IMR-90 (cell line): ENCODE measurements around the gene NUP50. TPM values are rescaled to one million over a fixed set of nuclear protein-coding genes. Genes with fewer than 3 reads are reported as not detected.

ENCODE experiments used
- ATAC-seq: fragments of 200-7000 bp; cut with Tn5 transposase; 2 replicates; pipeline ENCODE4 v1.9.1; 2020; ENCODE audit warnings: low read depth, mild to moderate bottlenecking, moderate library complexity
- BruUV-seq: library from RNA; stranded (reverse); fragments of 400-500 nt; replicated peaks from 2 replicates; lab custom pipeline; 2021; lab: Mats Ljungman, UMichigan
- CTCF ChIA-PET: fragments of 300-600 bp; formaldehyde crosslinking; extraction: SDS; loops from one replicate; lab custom pipeline; 2021; ENCODE audit warnings: antibody characterized with exemption; lab: Yijun Ruan, JAX
- POLR2A ChIA-PET: fragments of 300-600 bp; sonication (Branson Sonifier 250); formaldehyde crosslinking; loops from one replicate; lab custom pipeline; 2022; ENCODE audit warnings: antibody characterized with exemption; ENCODE audit not compliant: unreplicated experiment; lab: Charles Lee
- DNase-seq: peaks from one replicate; pipeline ENCODE4 v3.0.0; 2013
- H2AFZ ChIP-seq: replicated peaks from 2 replicates; pipeline ENCODE3; 2013; ENCODE audit warnings: low read length, mild to moderate bottlenecking; ENCODE audit not compliant: poor library complexity
- H2AK5ac ChIP-seq: 2 replicates; pipeline ENCODE4 v1.6.1; 2013; ENCODE audit warnings: low read depth, low read length, inconsistent platforms
- H2AK9ac ChIP-seq: replicated peaks from 2 replicates; pipeline ENCODE3; 2013; ENCODE audit warnings: mild to moderate bottlenecking, low read depth, low read length, moderate library complexity; ENCODE audit not compliant: poor library complexity
- H2BK120ac ChIP-seq: 2 replicates; pipeline ENCODE4 v1.6.1; 2013; ENCODE audit warnings: low read depth, low read length, inconsistent platforms
- H2BK15ac ChIP-seq: 3 replicates; pipeline ENCODE4 v1.6.1; 2013; ENCODE audit warnings: low read depth, low read length, inconsistent platforms
- H2BK20ac ChIP-seq: 2 replicates; pipeline ENCODE4 v1.6.1; 2013; ENCODE audit warnings: low read depth, mild to moderate bottlenecking, inconsistent platforms, low read length, moderate library complexity
- H2BK5ac ChIP-seq: 2 replicates; pipeline ENCODE4 v1.6.1; 2013; ENCODE audit warnings: mild to moderate bottlenecking, low read depth, low read length, inconsistent platforms; ENCODE audit not compliant: poor library complexity, severe bottlenecking
- H3K14ac ChIP-seq: replicated peaks from 2 replicates; pipeline ENCODE4 v1.6.1; 2013; ENCODE audit warnings: low read depth, low read length, inconsistent platforms
- H3K18ac ChIP-seq: 2 replicates; pipeline ENCODE4 v1.6.1; 2013; ENCODE audit warnings: low read depth, low read length, control low read depth
- H3K23ac ChIP-seq: 2 replicates; pipeline ENCODE4 v1.6.1; 2013; ENCODE audit warnings: low read depth, low read length, inconsistent platforms
- H3K27ac ChIP-seq: 2 replicates; pipeline ENCODE4 v1.5.1; 2013; ENCODE audit warnings: mild to moderate bottlenecking, control low read depth, low read length; ENCODE audit not compliant: insufficient read depth
- H3K27me3 ChIP-seq: 2 replicates; pipeline ENCODE4 v1.6.1; 2013; ENCODE audit warnings: low read length; ENCODE audit not compliant: control insufficient read depth, insufficient read depth
- H3K36me3 ChIP-seq: 2 replicates; pipeline ENCODE4 v1.6.1; 2013; ENCODE audit warnings: low read length, mixed read lengths; ENCODE audit not compliant: control insufficient read depth, insufficient read depth
- H3K4ac ChIP-seq: 2 replicates; pipeline ENCODE4 v1.6.1; 2013; ENCODE audit warnings: low read depth, low read length, inconsistent platforms
- H3K4me1 ChIP-seq: 2 replicates; pipeline ENCODE4 v1.6.1; 2013; ENCODE audit warnings: low read length, mixed read lengths; ENCODE audit not compliant: control insufficient read depth, insufficient read depth
- H3K4me2 ChIP-seq: 2 replicates; pipeline ENCODE4 v1.6.1; 2013; ENCODE audit warnings: low read depth, mild to moderate bottlenecking, control low read depth, low read length, moderate library complexity
- H3K4me3 ChIP-seq: 2 replicates; pipeline ENCODE4 v1.5.1; 2013; ENCODE audit warnings: low read depth, mild to moderate bottlenecking, control low read depth, low read length, moderate library complexity; ENCODE audit not compliant: insufficient read depth
- H3K56ac ChIP-seq: 2 replicates; pipeline ENCODE4 v1.6.1; 2013; ENCODE audit warnings: low read length, inconsistent platforms; ENCODE audit not compliant: insufficient read depth; ENCODE audit errors: extremely low read depth
- H3K79me1 ChIP-seq, 2 experiments: 2 replicates each; pipeline ENCODE4 v1.6.1; 2013; ENCODE audit warnings: low read length in 2 of 2, inconsistent platforms in 1 of 2, low read depth in 1 of 2
- H3K9ac ChIP-seq: 2 replicates; pipeline ENCODE4 v1.6.1; 2013; ENCODE audit warnings: low read depth, low read length, control low read depth
- H3K9me1 ChIP-seq: 2 replicates; pipeline ENCODE4 v1.6.1; 2013; ENCODE audit warnings: low read length, inconsistent platforms; ENCODE audit not compliant: insufficient read depth
- H3K9me3 ChIP-seq: 2 replicates; pipeline ENCODE4 v1.6.1; 2013; ENCODE audit warnings: low read length; ENCODE audit not compliant: control insufficient read depth, insufficient read depth
- H4K20me1 ChIP-seq: 2 replicates; pipeline ENCODE4 v1.6.1; 2013; ENCODE audit warnings: low read length, inconsistent platforms; ENCODE audit not compliant: insufficient read depth
- H4K5ac ChIP-seq: 2 replicates; pipeline ENCODE4 v1.6.1; 2013; ENCODE audit warnings: mild to moderate bottlenecking, low read depth, low read length, control low read depth
- H4K8ac ChIP-seq, 2 experiments: 2 replicates each; pipeline ENCODE4 v1.6.1; 2013; ENCODE audit warnings: low read depth in 2 of 2, low read length in 2 of 2, control low read depth in 1 of 2, inconsistent platforms in 1 of 2
- H4K91ac ChIP-seq: 2 replicates; pipeline ENCODE4 v1.6.1; 2013; ENCODE audit warnings: low read depth, low read length, inconsistent platforms; ENCODE audit not compliant: insufficient read depth
- BHLHE40 ChIP-seq: fragments of 150-350 bp; IDR thresholded peaks from 2 replicates; pipeline ENCODE4 v1.6.1; 2016; ENCODE audit warnings: mild to moderate bottlenecking, low read depth, low read length
- CEBPB ChIP-seq: IDR thresholded peaks from 2 replicates; pipeline ENCODE4 v1.6.1; 2012; ENCODE audit warnings: low read depth, low read length, improper control_type of control experiment
- CHD1 ChIP-seq: IDR thresholded peaks from 2 replicates; pipeline ENCODE4 v1.6.1; 2012; ENCODE audit warnings: low read depth, low read length, improper control_type of control experiment
- CTCF ChIP-seq: conservative IDR thresholded peaks from 2 replicates; pipeline ENCODE4 v1.5.1; 2012; ENCODE audit warnings: mild to moderate bottlenecking, low read depth, low read length, improper control_type of control experiment
- ELK1 ChIP-seq: fragments of 150-350 bp; IDR thresholded peaks from 2 replicates; pipeline ENCODE4 v1.6.1; 2016; ENCODE audit warnings: low read depth, mild to moderate bottlenecking, low read length, moderate library complexity, borderline replicate concordance
- FOS ChIP-seq: fragments of 150-350 bp; IDR thresholded peaks from 2 replicates; pipeline ENCODE4 v1.6.1; 2016; ENCODE audit warnings: low read depth, low read length
- MAFK ChIP-seq: IDR thresholded peaks from 2 replicates; pipeline ENCODE4 v1.6.1; 2012; ENCODE audit warnings: low read depth, low read length, improper control_type of control experiment
- MAZ ChIP-seq: IDR thresholded peaks from 2 replicates; pipeline ENCODE4 v1.6.1; 2012; ENCODE audit warnings: low read depth, mild to moderate bottlenecking, low read length, improper control_type of control experiment, moderate library complexity, borderline replicate concordance
- MXI1 ChIP-seq: IDR thresholded peaks from 2 replicates; pipeline ENCODE4 v1.6.1; 2012; ENCODE audit warnings: low read depth, mild to moderate bottlenecking, low read length, moderate library complexity, borderline replicate concordance
- NFE2L2 ChIP-seq: fragments of 150-350 bp; IDR thresholded peaks from 2 replicates; pipeline ENCODE4 v1.6.1; 2016; ENCODE audit warnings: low read depth, mild to moderate bottlenecking, low read length
- POLR2A ChIP-seq: IDR thresholded peaks from 2 replicates; pipeline ENCODE4 v1.6.1; 2012; ENCODE audit warnings: mild to moderate bottlenecking, low read depth, low read length
- RCOR1 ChIP-seq: IDR thresholded peaks from 2 replicates; pipeline ENCODE4 v1.6.1; 2012; ENCODE audit warnings: mild to moderate bottlenecking, low read length, improper control_type of control experiment; ENCODE audit not compliant: insufficient replicate concordance
- RFX5 ChIP-seq: IDR thresholded peaks from 2 replicates; pipeline ENCODE4 v1.8.0; 2012; ENCODE audit warnings: low read depth, mild to moderate bottlenecking, low read length, moderate library complexity
- SMC3 ChIP-seq: fragments of 150-350 bp; IDR thresholded peaks from 2 replicates; pipeline ENCODE4 v1.6.1; 2016; ENCODE audit warnings: low read depth, mild to moderate bottlenecking, antibody characterized with exemption, low read length, moderate library complexity
- USF2 ChIP-seq: fragments of 150-350 bp; IDR thresholded peaks from 2 replicates; pipeline ENCODE4 v1.6.1; 2017; ENCODE audit warnings: mild to moderate bottlenecking, antibody characterized with exemption, low read length, low read depth
- WGBS, 2 experiments: methylation state at CpG; one replicate each; pipeline versions ENCODE4 v1.1.5 to v1.1.7; 2013; ENCODE audit warnings: missing lambda C conversion rate in 2 of 2; ENCODE audit not compliant: insufficient read length in 1 of 2; ENCODE audit errors: extremely low coverage in 2 of 2; 5-methylcytosine and 5-hydroxymethylcytosine counted together
- dilution Hi-C: fragments of 300-500 bp; cut with HindIII; formaldehyde crosslinking; loops from one replicate; pipeline ENCODE4 v1.14.3; 2018; ENCODE audit warnings: low sequenced_read_pairs; ENCODE audit not compliant: unreplicated experiment
- in situ Hi-C: fragments of 300-500 bp; cut with MboI; formaldehyde crosslinking; loops from 3 replicates; pipeline ENCODE4 v1.14.3; 2019; ENCODE audit warnings: low sequenced_read_pairs, inconsistent platforms, mixed read lengths
- intact Hi-C: fragments of 100-400 bp; cut with micrococcal nuclease; formaldehyde crosslinking; loops from 2 replicates; pipeline ENCODE4 v1.10.0; 2022
- polyA plus RNA-seq, 3 experiments: library from polyadenylated mRNA; depleted of rRNA; stranded (reverse); fragments of >200 nt; gene quantifications; 2 replicates each; pipeline ENCODE4 v1.2.3, GENCODE V29; 2012; ENCODE audit warnings: low replicate concordance in 1 of 3
- total RNA-seq: library from RNA; depleted of rRNA; stranded (reverse); fragments of >200 nt; gene quantifications from 2 replicates; pipeline ENCODE4 v1.2.3, GENCODE V29; 2012

NUP50 gene
- total and polyA plus RNA-seq, 2 of the 4 experiments (the other 2 are of a cell fraction): 12.8 to 65.4 TPM

- Histone ChIP-seq H2BK120ac (no peak overlapping the region), H3K4me1 (peaks cover 7% of the 10 kb centered on the region; the same call in 1 of the 2 replicates), H2BK5ac (no peak overlapping the region), H3K27me3 (no peaks in the 10 kb centered on the region), H2AFZ (no peak overlapping the region), H4K91ac (no peak overlapping the region), H3K4ac (no peak overlapping the region), H3K18ac (no peak overlapping the region), H3K9ac (no peak overlapping the region), H2AK5ac (no peak overlapping the region), H3K4me3 (no peak overlapping the region), H2BK15ac (no peak overlapping the region), H3K14ac (no peak overlapping the region), H3K27ac (no peak overlapping the region), H3K36me3 (0 out of 2 replicates have a peak, but pooled peaks cover 2% of the 10 kb centered on the region), H3K79me1 (peaks cover 0 to 62% of the 10 kb centered on the region in 2 experiments; a peak in 2 of 4 replicates), H3K9me3 (no peaks in the 10 kb centered on the region), H2AK9ac (no peak overlapping the region), H2BK20ac (no peak overlapping the region), H3K4me2 (no peak overlapping the region), H3K23ac (no peak overlapping the region), H4K20me1 (peaks cover 59% of the 10 kb centered on the region), H4K5ac (no peak overlapping the region), H4K8ac (no peak overlapping the region), H3K9me1 (no peaks in the 10 kb centered on the region; the same call in 1 of the 2 replicates), H3K56ac (no peak overlapping the region)
- ChIA-PET CTCF (no interaction called here), POLR2A (no interaction called here)
- ATAC-seq: peak; percentile 46
- peak; percentile 70 for DNase-seq
- intact Hi-C loops: no loop called here
- in situ Hi-C loops: no loop called here
- no TSS peak for BruUV-seq
- 64% methylated on average over 16 of the region's 26 CpGs; no CpG with 5 or more reads in 1 of the 2 experiments for WGBS, 2 experiments
- dilution Hi-C loops: no loop called here
- TF ChIP-seq MAFK: no peak
- no peak for TF ChIP-seq NFE2L2
- no peak for TF ChIP-seq SMC3
- no peak for TF ChIP-seq RFX5
- no peak for TF ChIP-seq FOS
- no peak for TF ChIP-seq CHD1
- no peak for TF ChIP-seq CTCF
- no peak for TF ChIP-seq USF2
- no peak for TF ChIP-seq POLR2A
- no peak for TF ChIP-seq BHLHE40
- TF ChIP-seq CEBPB: peak; percentile 87
- TF ChIP-seq MXI1: 0 out of 2 replicates have a peak, but pooled peaks have one; percentile 28
- no peak for TF ChIP-seq RCOR1
- TF ChIP-seq MAZ: no peak
- no peak for TF ChIP-seq ELK1
Observed at GRCh38 chr22:45225732-45226502, 62.2 kb downstream of the NUP50 start.
